GM19452 (cell line): ENCODE measurements around the gene EPS8L3.
"Not testable (repeated sequence)": the region's sequence is repeated elsewhere in the genome, so short reads cannot be mapped to it uniquely, and the experiment has no call there.

Experiments used
- ATAC-seq: cut with Tn5 transposase; IDR thresholded peaks from one replicate; pipeline ENCODE4 v1.9.1; 2021; ENCODE audit not compliant: unreplicated experiment

EPS8L3 gene

DNA sequence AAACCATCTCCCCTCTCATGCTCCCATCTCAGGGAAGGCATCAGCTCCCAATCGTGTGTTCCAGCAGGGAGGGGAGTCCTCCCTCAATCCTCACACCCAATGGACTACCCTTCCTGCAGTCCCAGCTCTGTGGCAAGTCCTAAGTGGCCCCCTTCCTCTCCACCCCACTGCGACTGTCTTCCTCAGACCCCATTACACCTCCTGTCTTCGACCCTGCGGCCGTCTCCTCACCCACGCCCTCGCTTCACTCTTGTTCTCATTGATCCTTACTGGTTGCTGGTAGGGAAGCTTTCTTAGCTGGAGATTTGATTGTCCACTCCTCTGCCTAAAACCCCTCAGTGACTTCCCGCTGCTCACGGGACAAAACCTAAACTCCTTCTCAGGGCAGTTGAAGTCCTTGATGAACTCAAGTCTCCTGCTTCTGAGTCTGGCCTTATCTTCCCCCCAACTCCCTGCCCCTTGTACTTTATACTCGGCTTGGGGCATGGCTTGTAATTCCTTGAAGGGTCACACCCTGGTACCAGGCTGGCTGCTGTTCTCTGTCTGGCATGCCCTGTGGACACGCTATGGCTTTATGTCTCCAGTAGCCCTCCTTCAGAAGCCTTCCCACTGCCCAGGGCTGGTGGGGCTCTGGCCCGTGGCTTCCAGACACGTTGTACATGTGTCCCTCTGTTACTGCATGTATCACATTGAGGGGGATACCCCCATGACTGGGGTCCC, 2.3 kb upstream of the EPS8L3 start:
- no peak for ATAC-seq

DNA sequence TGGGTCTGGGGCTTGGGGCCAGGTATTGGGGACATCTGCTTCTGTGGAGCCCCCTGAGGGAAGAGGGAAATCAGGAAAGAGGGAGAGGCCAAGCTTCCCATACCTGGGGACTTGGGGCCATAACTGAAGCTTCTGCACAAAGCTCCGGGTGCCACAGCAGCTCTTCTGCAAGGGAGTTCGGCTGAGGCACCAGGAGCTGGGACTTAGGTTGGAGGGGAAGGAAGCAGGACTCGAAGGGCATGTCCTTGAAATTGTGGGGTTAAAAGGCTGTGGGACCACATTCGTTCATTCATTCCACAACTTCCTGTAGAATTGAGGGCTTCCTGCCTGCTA, 1.7 kb upstream of the EPS8L3 start:
- ATAC-seq = no peak

DNA sequence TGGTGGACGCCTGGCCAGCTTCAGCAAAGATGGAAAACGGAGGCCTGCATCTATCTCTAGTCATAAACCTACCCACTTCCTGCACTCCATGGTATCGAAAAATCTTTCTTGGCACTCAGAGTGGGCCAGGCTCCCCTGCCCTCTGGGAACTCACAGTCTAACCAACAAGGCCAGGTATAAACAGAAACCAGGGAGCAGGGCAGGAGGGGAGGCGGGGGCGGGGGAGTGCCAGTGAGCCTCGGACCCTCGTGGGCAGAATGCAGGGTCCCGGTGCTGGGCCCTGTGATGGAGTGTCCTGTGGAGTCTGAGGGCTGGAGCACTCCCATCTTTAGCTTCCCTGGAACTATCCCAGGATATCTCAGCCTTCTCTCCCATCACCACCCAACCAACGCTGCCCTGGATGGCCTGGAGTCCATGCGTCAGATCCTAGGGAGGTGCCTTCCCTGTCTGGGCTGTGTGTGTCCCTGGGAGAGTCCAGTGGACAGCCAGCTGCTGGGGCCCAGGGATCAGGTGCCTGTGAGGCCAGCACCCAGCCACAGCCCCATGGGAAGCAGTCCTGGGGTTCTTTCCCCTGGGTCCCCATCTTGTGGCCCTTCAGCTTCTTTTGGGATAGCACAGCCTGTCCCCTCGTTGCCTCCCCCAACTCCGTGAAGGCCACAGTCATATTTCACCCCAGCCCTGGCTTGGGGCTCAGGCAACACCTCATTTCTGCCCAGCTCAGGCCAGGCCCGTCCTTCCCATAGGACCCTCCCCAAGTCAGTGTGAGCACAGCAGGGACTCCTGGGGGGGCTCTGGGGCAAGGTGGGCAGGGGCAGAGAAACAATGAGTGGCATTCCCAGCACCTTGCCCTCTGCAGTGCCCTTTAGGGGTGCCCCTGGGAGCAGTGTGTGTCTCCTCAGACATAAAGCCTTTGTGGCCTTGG, 1.1 kb upstream of the EPS8L3 start:
- no peak for ATAC-seq

DNA sequence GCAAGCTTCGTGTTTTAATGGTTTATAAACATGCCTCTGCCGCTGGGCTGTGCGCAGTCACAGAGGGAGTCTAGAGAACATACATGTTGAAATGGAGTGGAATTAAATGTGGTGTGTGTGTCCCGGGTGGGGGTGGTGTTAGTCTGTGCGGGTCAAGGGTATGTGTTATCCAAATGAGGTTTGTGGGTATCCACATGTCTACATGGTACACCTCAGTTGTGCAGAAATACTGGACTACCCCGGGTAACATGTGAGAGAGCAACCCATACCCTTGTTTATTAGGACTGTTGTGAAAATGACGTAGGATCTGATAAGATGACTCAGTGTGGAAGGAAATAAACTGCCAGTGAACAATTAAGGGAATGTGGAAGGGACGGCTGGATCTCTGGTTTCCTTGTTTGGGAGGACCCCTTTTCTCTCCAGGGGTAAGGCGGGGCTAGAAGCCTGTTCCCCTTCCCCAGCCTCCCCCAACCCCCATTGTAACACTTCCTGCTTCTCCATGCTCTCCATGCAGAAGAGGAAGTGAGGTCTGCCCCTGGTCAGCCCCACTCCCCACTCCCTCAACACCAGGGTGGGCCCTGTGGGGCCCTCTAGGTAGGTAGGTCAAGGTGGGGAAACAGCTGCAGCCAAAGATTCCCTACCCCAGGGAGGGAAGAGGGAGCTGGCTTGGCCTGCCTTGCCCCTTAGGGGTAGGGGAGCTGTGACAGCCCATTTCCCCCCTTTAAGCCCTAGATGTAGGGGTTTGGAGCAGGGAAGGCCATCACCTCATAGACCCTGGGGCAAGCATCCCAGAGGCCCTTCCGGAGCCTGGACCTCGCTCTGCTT, 690 bp downstream of the EPS8L3 start:
- ATAC-seq = no peak

DNA sequence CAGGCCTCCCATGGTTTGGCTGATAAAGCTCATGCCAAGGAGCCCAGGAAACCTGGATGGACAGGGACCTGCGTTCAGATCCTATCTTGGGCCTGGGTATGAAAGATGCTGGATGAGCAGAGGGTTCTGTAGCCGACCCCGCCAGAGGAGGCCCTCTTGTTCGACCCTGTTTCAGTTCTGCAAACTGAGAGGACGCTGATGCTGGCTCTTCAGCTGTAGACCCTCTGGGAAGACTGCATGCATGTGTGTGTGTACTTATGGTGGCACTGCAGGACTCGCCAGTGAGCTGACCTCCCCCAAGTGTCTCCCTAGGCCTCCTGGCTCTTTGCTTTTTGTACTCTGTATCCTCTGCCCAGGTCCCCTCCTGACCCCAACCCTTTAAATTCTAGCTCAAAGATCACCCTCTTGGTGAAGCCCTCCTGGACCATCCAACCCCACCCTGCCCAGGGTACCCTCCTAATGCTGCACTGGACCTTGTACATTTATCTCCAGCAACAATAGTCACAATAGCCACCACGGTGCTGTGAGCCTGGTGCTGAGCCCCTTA, 1.6 kb downstream of the EPS8L3 start:
- ATAC-seq = no peak

DNA sequence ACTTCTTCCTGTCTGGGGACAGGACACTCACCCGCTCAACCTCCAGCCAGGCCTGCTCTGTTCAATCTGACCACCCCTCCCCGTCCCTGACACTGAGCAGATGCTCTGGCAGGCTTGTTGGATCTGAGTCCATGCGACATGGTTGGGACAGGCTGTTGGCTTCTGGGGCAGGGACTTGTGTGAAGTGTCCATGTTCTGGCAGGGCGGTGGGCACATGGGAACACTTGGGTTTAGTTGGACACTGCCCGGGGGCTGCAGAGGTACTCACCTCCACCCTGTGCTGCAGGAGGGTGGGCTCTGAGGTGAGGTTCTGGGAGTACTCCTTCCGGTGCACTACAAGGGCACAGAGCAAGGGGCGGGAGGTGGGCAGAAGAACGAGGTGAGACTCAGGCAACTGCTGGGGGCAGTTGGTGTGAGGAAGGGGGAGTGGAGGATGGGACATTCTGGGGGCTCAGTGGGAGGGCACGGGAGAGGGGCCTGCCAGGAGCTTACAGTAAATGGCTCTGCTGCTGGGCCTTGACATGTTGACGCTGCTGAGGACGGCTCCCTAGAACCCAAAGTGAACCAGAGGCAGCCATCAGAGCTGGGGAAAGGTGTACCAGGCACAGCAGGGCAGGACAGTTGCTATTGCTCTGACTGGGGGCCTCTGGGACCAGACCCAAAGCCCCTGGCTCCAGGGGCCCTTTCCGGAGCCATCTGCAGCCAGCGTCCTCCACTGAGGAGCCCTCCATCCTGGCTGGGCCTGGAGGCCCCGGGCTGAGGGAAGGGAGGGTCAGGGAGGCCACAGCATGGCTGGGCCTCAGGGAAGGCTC, 2.3 kb downstream of the EPS8L3 start:
- ATAC-seq = no peak

DNA sequence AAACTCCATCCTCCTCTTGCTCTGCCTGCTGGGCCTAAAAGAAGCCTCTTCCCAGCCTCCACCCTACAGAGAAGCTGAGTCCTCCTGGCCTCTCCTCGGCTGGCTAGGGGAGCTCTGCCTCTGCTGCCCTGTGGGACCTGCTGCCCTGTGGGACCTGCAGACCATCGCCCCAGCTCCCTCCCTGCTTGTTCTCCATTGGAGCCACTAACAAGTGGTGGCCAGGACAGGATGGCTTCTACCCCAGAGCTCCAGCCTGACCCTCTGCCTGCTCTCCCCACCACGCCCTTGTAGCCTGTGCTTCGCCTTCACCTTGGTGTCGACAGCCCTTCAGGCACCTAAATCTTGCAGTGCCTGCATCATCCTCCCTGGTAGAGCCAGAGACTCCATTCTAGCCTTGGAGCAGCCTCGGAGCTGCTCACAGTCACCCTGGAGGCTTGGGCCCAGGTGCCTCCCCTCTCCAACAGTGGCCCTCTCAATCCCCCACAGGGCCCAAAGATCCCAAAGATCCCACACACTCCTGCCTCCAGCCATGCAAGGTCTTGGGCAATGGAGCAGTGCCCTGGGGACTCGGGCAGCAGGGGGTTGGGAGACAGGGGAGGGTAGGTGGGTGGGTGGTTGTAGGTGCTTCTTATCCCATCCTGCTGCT, 3.0 kb downstream of the EPS8L3 start:
- no peak for ATAC-seq

DNA sequence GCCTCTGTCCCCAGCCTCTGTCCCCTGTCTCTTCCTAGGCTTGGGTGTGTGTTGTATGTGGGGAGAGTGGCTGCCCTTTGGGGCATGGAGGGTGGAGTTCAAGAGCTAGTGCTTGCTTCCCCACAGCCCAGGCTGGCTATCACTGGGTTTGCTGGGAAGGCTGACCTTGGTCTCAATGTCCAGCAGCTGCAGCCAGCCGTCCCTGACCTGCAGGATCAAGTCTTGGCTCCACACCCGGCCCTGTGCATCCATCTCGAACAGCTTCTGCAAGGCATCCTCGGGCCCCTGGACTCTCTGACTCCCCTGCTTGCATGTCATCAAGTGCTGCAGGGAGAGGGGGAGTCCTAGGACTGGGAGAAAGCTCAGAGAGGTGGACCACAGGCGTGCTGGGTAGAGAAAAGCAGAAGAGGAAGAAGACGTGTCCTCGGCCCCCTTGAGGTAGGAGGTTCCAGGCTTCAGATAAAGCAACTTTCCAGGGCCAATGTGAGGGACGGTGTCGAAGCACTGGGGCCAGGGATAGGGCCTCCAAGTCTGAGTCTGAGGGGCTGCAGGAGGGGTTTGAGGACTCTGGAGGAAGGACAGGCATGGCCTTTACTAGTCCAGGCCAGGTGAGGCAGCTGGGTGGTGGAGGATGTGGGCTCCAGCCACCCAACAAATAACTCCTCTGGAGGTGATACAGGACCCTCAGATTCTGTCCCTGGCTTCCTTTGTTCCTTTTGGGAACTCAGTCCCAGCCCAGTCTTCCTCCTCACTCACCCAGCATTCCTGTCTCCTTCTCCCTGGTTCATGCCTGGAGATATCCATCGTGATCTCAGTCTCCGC, 4.0 kb downstream of the EPS8L3 start:
- ATAC-seq = no peak

DNA sequence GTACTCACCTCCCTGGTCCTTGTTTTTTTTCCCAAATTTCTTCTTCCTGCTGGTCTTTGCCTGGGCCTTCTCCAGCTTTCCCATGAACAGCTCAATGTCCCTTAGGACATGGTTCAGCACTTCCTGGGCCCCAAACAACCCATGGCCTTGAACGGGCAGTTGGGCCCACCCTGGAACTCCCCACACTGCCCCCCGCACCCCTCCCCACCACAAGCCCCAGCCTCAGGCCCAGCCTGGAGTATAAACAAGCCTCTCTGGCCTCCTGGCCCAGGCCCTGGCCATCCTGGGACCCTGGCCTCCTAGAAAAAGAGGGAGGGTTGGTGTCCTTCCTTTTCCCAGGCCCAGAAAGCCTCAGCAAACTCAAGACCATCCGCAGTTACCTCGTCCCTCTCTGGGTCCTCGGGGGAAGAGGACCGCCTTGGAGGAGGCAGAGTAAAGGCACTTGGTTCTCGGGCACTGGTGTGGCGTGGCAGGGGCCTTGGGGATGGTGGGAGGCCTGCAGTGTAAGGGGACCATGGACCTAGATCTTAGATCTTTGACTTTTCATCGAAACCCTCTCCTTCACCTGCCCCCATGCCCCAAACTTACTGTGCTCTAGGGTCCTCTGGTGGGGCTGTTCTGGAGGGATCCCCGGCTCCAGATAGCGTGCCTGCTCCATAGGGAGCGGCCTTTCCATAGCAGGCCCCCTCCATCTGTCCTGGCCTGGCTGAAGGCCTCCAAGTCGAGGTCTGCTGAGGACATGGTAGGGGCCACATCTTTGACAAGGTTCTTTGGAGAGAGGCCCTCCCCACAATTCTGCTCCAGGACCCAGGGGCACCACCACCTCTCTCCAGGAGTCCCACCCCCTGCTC, 5.6 kb downstream of the EPS8L3 start:
- no peak for ATAC-seq

DNA sequence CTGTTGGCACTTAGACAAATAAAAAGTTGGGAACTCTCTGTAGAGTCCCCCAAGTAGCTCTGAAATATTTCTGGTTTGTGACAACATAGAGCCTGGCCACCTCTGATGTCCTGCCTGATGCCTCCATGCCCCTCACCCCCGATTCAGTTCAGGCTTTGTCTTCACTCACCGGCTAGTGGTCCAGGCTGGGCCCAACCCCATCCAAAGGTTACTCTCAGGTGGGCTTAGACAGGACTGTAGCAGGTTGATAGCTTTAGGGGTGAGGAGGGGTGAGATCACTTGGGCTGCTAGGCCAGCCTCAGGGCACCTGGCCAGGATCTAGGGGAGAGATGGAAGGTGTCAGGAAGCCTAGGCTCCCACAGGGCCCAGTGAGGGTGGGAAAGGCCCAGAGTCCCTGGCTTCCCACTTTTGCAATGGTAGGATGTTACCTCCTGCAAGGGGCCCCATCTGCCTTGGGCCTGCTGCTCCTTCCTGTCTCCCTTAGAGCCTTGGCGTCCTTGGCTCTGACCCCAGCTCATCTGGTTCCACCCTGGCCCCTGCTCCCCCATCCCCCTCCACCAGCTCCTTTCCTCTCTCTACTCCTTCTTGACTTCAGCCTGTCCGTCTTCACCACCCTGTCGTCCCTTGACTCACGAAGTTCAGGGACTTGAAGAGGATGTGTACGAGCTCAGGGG, 6.7 kb downstream of the EPS8L3 start:
- no peak for ATAC-seq

DNA sequence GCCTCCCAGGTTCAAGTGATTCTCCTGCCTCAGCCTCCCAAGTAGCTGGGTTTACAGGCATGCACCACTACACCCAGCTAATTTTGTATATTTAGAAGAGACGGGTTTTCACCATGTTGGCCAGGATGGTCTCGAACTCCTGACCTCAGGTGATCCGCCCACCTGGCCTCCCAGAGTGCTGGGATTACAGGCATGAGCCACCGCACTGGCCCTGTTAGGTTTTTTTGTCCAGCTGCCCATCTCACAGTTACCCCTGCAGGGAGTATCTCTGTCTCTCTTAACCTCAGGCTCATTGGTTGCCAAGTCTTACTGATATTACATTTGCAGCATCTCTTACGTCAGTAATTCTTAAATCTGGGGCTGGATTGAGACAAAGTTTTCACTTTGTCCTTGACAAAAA, 7.4 kb downstream of the EPS8L3 start:
- ATAC-seq = not testable (repeated sequence)

DNA sequence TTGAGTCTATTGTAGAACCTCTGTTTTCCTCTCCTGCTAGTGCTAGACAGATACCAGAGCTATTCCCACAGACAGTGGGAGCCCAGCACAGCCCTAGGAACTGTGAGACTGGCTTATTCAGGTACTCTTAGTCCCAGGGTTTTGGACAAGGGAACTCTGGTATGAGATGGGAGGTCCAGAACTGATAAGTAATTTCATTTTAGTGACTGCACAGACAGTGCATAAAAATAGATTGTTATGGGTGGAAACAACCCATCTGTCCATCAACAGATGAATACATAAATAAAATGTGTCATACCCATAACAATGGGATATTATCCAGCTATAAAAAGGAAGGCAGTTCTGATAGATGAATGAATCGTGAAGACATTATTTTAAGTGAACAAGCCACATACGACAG, 9.0 kb downstream of the EPS8L3 start:
- ATAC-seq = no peak

DNA sequence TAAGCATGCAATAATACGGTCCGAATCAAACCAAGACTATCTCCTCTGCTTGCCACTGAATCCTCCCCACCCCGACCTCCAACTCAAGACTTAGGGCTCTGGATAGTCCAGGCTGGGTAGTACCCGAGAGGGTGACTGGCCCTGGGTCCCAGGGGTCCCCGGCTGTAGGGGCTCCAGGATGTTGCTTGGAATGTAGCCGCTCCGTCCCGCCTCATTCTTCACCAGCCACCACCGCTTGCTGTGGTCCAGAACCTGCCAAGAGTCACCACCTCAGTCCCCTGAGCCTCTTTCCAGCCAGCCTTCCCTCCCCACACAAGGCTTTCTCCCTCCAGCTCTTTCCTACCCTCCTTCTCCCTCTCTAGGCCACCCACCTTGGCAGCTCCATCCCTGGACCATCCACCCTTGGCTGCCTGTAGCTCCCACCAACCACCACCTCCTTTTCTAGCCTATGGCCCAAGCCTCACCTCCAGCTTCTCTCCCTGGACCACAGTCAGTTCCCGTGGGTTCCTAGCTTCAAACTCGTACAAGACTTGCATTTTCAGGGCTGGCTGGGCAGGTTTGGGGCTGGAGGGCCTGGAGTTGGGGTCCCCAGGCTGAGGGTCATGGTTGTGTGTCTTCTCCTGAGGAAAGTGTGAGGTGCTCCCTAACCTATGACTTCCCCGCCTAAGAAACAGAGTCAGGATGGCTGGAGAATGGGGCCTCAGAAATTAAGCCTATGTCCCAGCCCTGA, 12.0 kb downstream of the EPS8L3 start:
- ATAC-seq = no peak

DNA sequence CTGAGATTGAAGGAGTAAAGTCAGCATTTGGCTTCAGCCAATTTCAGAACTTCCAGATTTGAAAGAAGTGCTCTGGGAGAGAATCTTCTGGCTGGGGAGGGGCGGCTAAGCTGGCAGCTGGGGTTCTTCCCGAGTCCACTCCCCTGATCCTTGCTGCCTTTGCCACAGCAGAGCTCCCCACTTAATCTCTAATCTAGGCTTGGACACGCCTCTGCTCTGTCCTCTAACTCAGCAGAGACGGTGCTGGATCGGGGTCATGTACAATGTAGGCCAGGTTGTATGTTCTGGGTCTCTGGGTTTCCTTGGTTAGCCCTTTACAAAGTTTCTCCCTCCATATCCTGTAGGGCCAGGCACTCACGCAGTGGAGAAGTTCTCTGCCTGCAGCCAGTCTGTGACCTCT, 12.8 kb downstream of the EPS8L3 start:
- no peak for ATAC-seq

DNA sequence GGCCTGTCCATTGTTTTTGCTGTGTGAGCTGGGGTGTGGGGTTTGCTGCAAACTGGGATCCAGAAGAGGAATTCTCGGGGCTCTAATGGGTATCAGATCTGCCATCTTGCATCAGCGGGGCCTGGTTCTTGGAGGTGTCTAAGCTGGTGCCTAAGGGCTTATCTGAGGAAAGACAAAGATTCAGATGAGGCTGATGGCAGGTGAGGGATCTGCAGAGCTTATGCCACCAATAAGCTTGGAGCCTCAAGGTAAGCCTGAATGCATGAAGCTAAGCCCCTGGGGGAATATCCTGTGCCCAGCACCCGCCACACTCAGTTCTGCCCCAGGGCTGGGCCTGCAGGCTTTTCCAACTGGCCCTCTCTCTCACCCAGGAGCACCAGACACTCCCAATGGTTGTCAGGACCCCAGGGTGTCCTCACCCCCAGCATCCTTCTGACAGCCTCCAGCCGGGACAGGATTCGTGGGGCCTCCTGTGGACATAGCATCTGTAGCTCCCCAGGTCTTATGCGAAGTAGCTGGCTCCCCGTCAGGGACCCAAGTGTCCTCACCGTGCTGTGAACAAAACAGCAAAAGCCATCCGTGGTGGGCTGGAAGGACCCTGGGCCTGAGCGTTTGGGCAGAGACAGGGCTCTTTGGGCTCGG, 13.4 kb downstream of the EPS8L3 start:
- no peak for ATAC-seq

DNA sequence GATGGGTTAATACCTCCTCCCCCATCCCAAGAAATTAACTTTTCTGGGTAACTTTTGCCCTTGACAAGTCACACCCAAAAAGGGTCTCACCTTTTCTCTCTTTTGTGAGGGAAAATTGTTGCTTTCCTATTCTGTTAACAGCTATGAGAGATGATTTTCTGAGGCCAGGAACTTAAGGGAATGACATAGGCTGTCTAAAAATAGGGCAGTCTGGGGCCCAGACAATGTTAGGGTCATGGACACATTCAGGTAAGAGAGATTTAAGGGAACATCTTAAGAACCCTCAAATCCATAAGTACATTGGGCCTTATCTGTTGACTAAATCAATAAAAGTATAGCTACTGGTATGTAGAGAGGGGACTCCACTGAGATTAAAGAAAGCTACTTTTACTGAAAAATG, 14.5 kb downstream of the EPS8L3 start:
- ATAC-seq = no peak

DNA sequence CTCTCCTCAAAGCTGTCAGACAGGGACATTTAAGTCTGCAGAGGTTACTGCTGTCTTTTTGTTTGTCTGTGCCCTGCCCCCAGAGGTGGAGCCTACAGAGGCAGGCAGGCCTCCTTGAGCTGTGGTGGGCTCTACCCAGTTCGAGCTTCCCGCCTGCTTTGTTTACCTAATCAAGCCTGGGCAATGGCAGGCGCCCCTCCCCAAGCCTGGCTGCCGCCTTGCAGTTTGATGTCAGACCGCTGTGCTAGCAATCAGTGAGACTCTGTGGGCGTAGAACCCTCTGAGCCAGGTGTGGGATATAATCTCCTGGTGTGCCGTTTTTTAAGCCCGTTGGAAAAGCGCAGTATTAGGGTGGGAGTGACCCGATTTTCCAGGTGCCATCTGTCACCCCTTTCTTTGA, 15.4 kb downstream of the EPS8L3 start:
- not testable (repeated sequence) for ATAC-seq
